WTC11 (cell line): Measurements from ENCODE around the gene IMPDH1.

Experiments
- CREM ChIP-seq: sonication (generic); formaldehyde crosslinking; IDR thresholded peaks from 2 replicates; pipeline ENCODE4 v1.8.1; 2022; ENCODE audit warnings: mild to moderate bottlenecking, missing genetic modification reagents, moderate library complexity
- NFYB ChIP-seq: sonication (generic); formaldehyde crosslinking; conservative IDR thresholded peaks from 2 replicates; pipeline ENCODE4 v1.8.0; 2022; ENCODE audit warnings: low read depth, missing genetic modification reagents
- NR1H2 ChIP-seq: sonication (generic); formaldehyde crosslinking; IDR thresholded peaks from 2 replicates; pipeline ENCODE4 v1.9.0; 2021; ENCODE audit warnings: mild to moderate bottlenecking, moderate library complexity, missing genetic modification reagents
- SP1 ChIP-seq: sonication (generic); formaldehyde crosslinking; conservative IDR thresholded peaks from 2 replicates; pipeline ENCODE4 v1.8.1; 2022; ENCODE audit warnings: missing genetic modification reagents
- TEAD4 ChIP-seq: sonication (generic); formaldehyde crosslinking; IDR thresholded peaks from 2 replicates; pipeline ENCODE4 v1.8.0; 2022; ENCODE audit warnings: mild to moderate bottlenecking, missing genetic modification reagents
- TF ChIP-seq, protein P1 (sequence below): sonication (generic); formaldehyde crosslinking; IDR thresholded peaks from 2 replicates; pipeline ENCODE4 v1.8.0; 2022; ENCODE audit warnings: mild to moderate bottlenecking, missing genetic modification reagents
- TF ChIP-seq, protein P2 (sequence below): fragments of 200-600 bp; IDR thresholded peaks from 2 replicates; pipeline ENCODE4 v1.8.0; 2022; ENCODE audit warnings: antibody characterized with exemption

DNA sequence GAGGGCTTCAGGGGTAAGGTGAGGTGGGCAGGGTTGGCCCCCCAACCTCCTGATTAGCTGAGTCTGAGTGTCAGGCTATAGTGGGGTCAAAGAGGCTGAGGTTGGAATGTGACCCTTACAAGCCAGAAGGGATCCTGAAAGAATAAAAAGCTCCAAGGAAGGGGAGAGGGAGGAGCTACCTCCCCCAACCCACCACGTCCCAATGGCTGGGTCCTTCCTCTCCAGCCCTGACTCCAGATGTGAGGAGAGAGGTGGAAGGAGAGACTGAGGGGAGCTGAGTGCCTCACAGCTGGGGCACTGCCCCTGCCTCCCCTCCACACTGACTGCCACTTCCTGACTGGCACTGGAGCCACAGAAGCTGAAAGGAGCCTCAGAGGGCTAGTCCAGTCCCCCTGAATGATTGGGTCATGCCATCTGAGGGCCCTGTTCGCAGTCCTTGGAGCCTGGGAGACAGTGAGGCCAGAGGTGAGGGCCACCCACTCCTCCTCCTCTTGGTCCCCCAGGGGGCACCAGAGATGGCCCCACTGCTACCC, 20.6 kb downstream of the IMPDH1 start:
- TF ChIP-seq NR1H2 (CRISPR knock-in tag) (no peak), CREM (CRISPR knock-in tag) (no peak), SP1 (CRISPR knock-in tag) (no peak), NFYB (CRISPR knock-in tag) (no peak), TEAD4 (CRISPR knock-in tag) (no peak)
- TF ChIP-seq, protein P1, sequence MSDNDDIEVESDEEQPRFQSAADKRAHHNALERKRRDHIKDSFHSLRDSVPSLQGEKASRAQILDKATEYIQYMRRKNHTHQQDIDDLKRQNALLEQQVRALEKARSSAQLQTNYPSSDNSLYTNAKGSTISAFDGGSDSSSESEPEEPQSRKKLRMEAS (CRISPR knock-in tag), result no peak
- TF ChIP-seq, protein P2, sequence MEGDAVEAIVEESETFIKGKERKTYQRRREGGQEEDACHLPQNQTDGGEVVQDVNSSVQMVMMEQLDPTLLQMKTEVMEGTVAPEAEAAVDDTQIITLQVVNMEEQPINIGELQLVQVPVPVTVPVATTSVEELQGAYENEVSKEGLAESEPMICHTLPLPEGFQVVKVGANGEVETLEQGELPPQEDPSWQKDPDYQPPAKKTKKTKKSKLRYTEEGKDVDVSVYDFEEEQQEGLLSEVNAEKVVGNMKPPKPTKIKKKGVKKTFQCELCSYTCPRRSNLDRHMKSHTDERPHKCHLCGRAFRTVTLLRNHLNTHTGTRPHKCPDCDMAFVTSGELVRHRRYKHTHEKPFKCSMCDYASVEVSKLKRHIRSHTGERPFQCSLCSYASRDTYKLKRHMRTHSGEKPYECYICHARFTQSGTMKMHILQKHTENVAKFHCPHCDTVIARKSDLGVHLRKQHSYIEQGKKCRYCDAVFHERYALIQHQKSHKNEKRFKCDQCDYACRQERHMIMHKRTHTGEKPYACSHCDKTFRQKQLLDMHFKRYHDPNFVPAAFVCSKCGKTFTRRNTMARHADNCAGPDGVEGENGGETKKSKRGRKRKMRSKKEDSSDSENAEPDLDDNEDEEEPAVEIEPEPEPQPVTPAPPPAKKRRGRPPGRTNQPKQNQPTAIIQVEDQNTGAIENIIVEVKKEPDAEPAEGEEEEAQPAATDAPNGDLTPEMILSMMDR, result no peak
